ENCODE results near the gene ADORA1. TPM values are rescaled to one million over a fixed set of nuclear protein-coding genes. Genes with fewer than 3 reads are reported as not detected.

Gene ADORA1
- total and polyA plus RNA-seq, 2 of the 4 experiments (the other 2 are of a cell fraction) = 0.36 to 0.56 TPM

- H4K91ac ChIP-seq (ENCODE audit: insufficient read depth, low read depth, low read length) = no peak within 1 kb of the TSS
Observed at GRCh38 chr1:203186446-203187303, 59.1 kb downstream of the ADORA1 start, which contains the start of gene CHI3L1. TSS of gene CHI3L1 (minus strand) at chr1:203186704. CDS start at chr1:203186623, 81 bp downstream.

More at GRCh38 chr1:203186446-203187303, 59.1 kb downstream of the ADORA1 start, which contains the start of gene CHI3L1:
- H3K9ac ChIP-seq (ENCODE audit: low read depth, low read length) = no peak within 1 kb of the TSS; the same call in 1 of the 2 replicates
- no peak within 1 kb of the TSS; the same call in 1 of the 2 replicates for H4K5ac ChIP-seq (ENCODE audit: low read depth, low read length)
- H3K14ac ChIP-seq (replicated peaks; ENCODE audit: low read depth, low read length) = no peak within 1 kb of the TSS
- intact Hi-C loops (cut with micrococcal nuclease) (no loop called here), in situ Hi-C loops (cut with MboI; ENCODE audit: low sequenced_read_pairs) (no loop called here), dilution Hi-C loops (cut with HindIII; ENCODE audit: low sequenced_read_pairs, unreplicated experiment) (no loop called here)
- no peak within 1 kb of the TSS for H3K56ac ChIP-seq (ENCODE audit: extremely low read depth, insufficient read depth, low read length)
- CTCF ChIA-PET = interaction anchor here (0.8 kb wide), 1 partner anchor 15 kb away, joined by 4 read pairs; no protein-coding TSS in a partner anchor
- H2AK5ac ChIP-seq (ENCODE audit: low read depth, low read length) = no peak within 1 kb of the TSS; the same call in 1 of the 2 replicates
- WGBS, 2 experiments (ENCODE audit: extremely low coverage in 2 of 2, insufficient read length in 1 of 2) = 60% methylated on average over 2 of the region's 14 CpGs; no CpG with 5 or more reads in 1 of the 2 experiments
- H3K27ac ChIP-seq (ENCODE audit: insufficient read depth, low read length) = no peak within 1 kb of the TSS
- no peaks in the 10 kb centered on the region for H3K79me1 ChIP-seq (ENCODE audit: low read depth in 1 of 2, low read length in 2 of 2)
- no TSS peak for BruUV-seq (replicated peaks)
- H2BK5ac ChIP-seq (ENCODE audit: low read depth, low read length, poor library complexity, severe bottlenecking) = no peak within 1 kb of the TSS
- H3K9me3 ChIP-seq (ENCODE audit: control insufficient read depth, insufficient read depth, low read length) = no peaks in the 10 kb centered on the region
- H3K4me1 ChIP-seq (ENCODE audit: control insufficient read depth, insufficient read depth, low read length) = peaks cover 3% of the 10 kb centered on the region; the same call in 1 of the 2 replicates
- no peaks in the 10 kb centered on the region for H3K36me3 ChIP-seq (ENCODE audit: control insufficient read depth, insufficient read depth, low read length)
- H2AK9ac ChIP-seq (replicated peaks; ENCODE audit: low read depth, low read length, poor library complexity) = peak within 1 kb of the TSS; percentile 39
- H3K23ac ChIP-seq (ENCODE audit: low read depth, low read length) = no peak within 1 kb of the TSS
- peaks cover 20% of the 10 kb centered on the region for H3K27me3 ChIP-seq (ENCODE audit: control insufficient read depth, insufficient read depth, low read length)
- H4K20me1 ChIP-seq (ENCODE audit: insufficient read depth, low read length) = no peaks in the 10 kb centered on the region
- no peak within 1 kb of the TSS for H3K4me3 ChIP-seq (ENCODE audit: insufficient read depth, low read depth, low read length)
- no peak within 1 kb of the TSS for H2BK20ac ChIP-seq (ENCODE audit: low read depth, low read length)
- H4K8ac ChIP-seq (ENCODE audit: low read depth in 2 of 2, low read length in 2 of 2) = no peak within 1 kb of the TSS
- H3K9me1 ChIP-seq (ENCODE audit: insufficient read depth, low read length) = no peaks in the 10 kb centered on the region
- H2BK120ac ChIP-seq (ENCODE audit: low read depth, low read length) = no peak within 1 kb of the TSS
- no peak within 1 kb of the TSS for H3K4ac ChIP-seq (ENCODE audit: low read depth, low read length)
- H2AFZ ChIP-seq (replicated peaks; ENCODE audit: low read length, poor library complexity) = no peak within 1 kb of the TSS
- H2BK15ac ChIP-seq (ENCODE audit: low read depth, low read length) = no peak within 1 kb of the TSS
- H3K18ac ChIP-seq (ENCODE audit: low read depth, low read length) = no peak within 1 kb of the TSS; the same call in 1 of the 2 replicates
- POLR2A ChIA-PET (ENCODE audit: unreplicated experiment) = no interaction called here
- H3K4me2 ChIP-seq (ENCODE audit: low read depth, low read length) = no peak within 1 kb of the TSS
- ATAC-seq (ENCODE audit: low read depth) (no peak; the same call in 1 of the 2 replicates), DNase-seq (no peak)
- TF ChIP-seq MAZ (IDR thresholded peaks at IDR 0.05; ENCODE audit: borderline replicate concordance, low read depth, low read length) (no peak), POLR2A (IDR thresholded peaks at IDR 0.05; ENCODE audit: low read depth, low read length) (no peak), MAFK (IDR thresholded peaks at IDR 0.05; ENCODE audit: low read depth, low read length) (no peak), RCOR1 (IDR thresholded peaks at IDR 0.05; ENCODE audit: insufficient replicate concordance, low read length) (no peak), ELK1 (IDR thresholded peaks at IDR 0.05; ENCODE audit: borderline replicate concordance, low read depth, low read length) (no peak), RAD21 (IDR thresholded peaks at IDR 0.05; ENCODE audit: low read length) (no peak), SMC3 (IDR thresholded peaks at IDR 0.05; ENCODE audit: low read depth, low read length) (no peak), NFE2L2 (IDR thresholded peaks at IDR 0.05; ENCODE audit: low read depth, low read length) (no peak), CHD1 (IDR thresholded peaks at IDR 0.05; ENCODE audit: low read depth, low read length) (no peak), CEBPB (IDR thresholded peaks at IDR 0.05; ENCODE audit: low read depth, low read length) (no peak), FOS (IDR thresholded peaks at IDR 0.05; ENCODE audit: low read depth, low read length) (no peak), CTCF (conservative IDR thresholded peaks at IDR 0.05; ENCODE audit: low read depth, low read length) (no peak)

All from IMR-90 (cell line).